RPMI8226 (cell line): Measurements from ENCODE around the gene NR2F1.
"Not testable (repeated sequence)": the region's sequence is repeated elsewhere in the genome, so short reads cannot be mapped to it uniquely, and the experiment has no call there.

Source experiments
- DNase-seq: peaks from one replicate; pipeline ENCODE4 v3.0.0-alpha.2; 2015

Gene NR2F1

GRCh38 chr5:93582677-93583438 lies at the start of gene NR2F1:
Gene NR2F1 (plus strand): TSS chr5:93583222. CDS start chr5:93585024, 1,802 bp downstream.
- peak; percentile 69 for DNase-seq

- DNase-seq, result no peak
These were observed 37.1 kb upstream of the NR2F1 start for GRCh38 chr5:93545872-93546271.

- not testable (repeated sequence) for DNase-seq
These were observed 33.4 kb upstream of the NR2F1 start for GRCh38 chr5:93549594-93549993.

GRCh38 chr5:93557021-93557604 lies 25.9 kb upstream of the NR2F1 start:
- DNase-seq, result no peak

GRCh38 chr5:93566091-93566490 lies 16.9 kb upstream of the NR2F1 start:
- no peak for DNase-seq

GRCh38 chr5:93567424-93567823 lies 15.6 kb upstream of the NR2F1 start:
- DNase-seq, result no peak

- DNase-seq, result no peak
These were observed 13.5 kb upstream of the NR2F1 start for GRCh38 chr5:93569300-93570160.

- no peak for DNase-seq
These were observed 12.5 kb upstream of the NR2F1 start for GRCh38 chr5:93570294-93571113.

- DNase-seq, result no peak
These were observed 11.7 kb upstream of the NR2F1 start for GRCh38 chr5:93571114-93571949.

- DNase-seq, result no peak
These were observed 10.9 kb upstream of the NR2F1 start for GRCh38 chr5:93572101-93572607.

- DNase-seq, result no peak
These were observed 10.2 kb upstream of the NR2F1 start for GRCh38 chr5:93572608-93573353.

- no peak for DNase-seq
These were observed 9.4 kb upstream of the NR2F1 start for GRCh38 chr5:93573354-93574351.

- no peak for DNase-seq
These were observed 8.3 kb upstream of the NR2F1 start for GRCh38 chr5:93574491-93575305.

- DNase-seq, result no peak
These were observed 7.3 kb upstream of the NR2F1 start for GRCh38 chr5:93575461-93576414.

GRCh38 chr5:93576994-93577853 lies 5.8 kb upstream of the NR2F1 start:
- no peak for DNase-seq
